Calu3 (cell line): ENCODE data around the gene NIPBL. TPM values are rescaled to one million over a fixed set of nuclear protein-coding genes. Genes with fewer than 3 reads are reported as not detected.
"Not testable (repeated sequence)": the region's sequence is repeated elsewhere in the genome, so short reads cannot be mapped to it uniquely, and the experiment has no call there.

Source experiments
- BruUV-seq: library from RNA; stranded (reverse); fragments of 400-500 nt; replicated peaks from 2 replicates; lab custom pipeline; 2021; lab: Mats Ljungman, UMichigan
- CTCF ChIA-PET: fragments of 300-600 bp; sonication (Branson Sonifier 250); formaldehyde crosslinking; loops from one replicate; lab custom pipeline; 2022; ENCODE audit warnings: antibody characterized with exemption; lab: Charles Lee
- DNase-seq: peaks from one replicate; pipeline ENCODE4 v3.0.0; 2022
- H3K27ac Mint-ChIP-seq: one replicate; pipeline ENCODE4 v1.8.0; 2022; ENCODE audit warnings: mixed read lengths; ENCODE audit not compliant: unreplicated experiment
- H3K27me3 Mint-ChIP-seq: one replicate; pipeline ENCODE4 v1.8.0; 2022; ENCODE audit warnings: mixed read lengths; ENCODE audit not compliant: unreplicated experiment
- H3K36me3 Mint-ChIP-seq: one replicate; pipeline ENCODE4 v1.8.0; 2022; ENCODE audit warnings: mild to moderate bottlenecking, moderate library complexity, mixed read lengths; ENCODE audit not compliant: insufficient read depth, unreplicated experiment
- H3K4me1 Mint-ChIP-seq: one replicate; pipeline ENCODE4 v1.8.0; 2022; ENCODE audit warnings: mild to moderate bottlenecking, low read depth, mixed read lengths; ENCODE audit not compliant: unreplicated experiment
- H3K4me3 Mint-ChIP-seq: one replicate; pipeline ENCODE4 v1.8.0; 2022; ENCODE audit warnings: mild to moderate bottlenecking, low read depth, moderate library complexity, mixed read lengths; ENCODE audit not compliant: unreplicated experiment
- H3K9me3 Mint-ChIP-seq: one replicate; pipeline ENCODE4 v1.8.0; 2022; ENCODE audit warnings: low read depth, mixed read lengths; ENCODE audit not compliant: unreplicated experiment
- intact Hi-C: fragments of 100-400 bp; cut with micrococcal nuclease; formaldehyde crosslinking; loops from one replicate; pipeline ENCODE4 v1.10.0; 2022; ENCODE audit not compliant: unreplicated experiment
- total RNA-seq: library from RNA; stranded (reverse); gene quantifications from 2 replicates; pipeline ENCODE4 v1.2.3, GENCODE V29; 2022
- TF ChIP-seq, protein P1 (sequence below): fragments of 200-600 bp; IDR thresholded peaks from one replicate; pipeline ENCODE4 v1.8.0; 2022; ENCODE audit warnings: antibody characterized with exemption; ENCODE audit not compliant: unreplicated experiment

The NIPBL gene
- total RNA-seq, 1 experiment from 2014 or later = 53.2 TPM

DNA sequence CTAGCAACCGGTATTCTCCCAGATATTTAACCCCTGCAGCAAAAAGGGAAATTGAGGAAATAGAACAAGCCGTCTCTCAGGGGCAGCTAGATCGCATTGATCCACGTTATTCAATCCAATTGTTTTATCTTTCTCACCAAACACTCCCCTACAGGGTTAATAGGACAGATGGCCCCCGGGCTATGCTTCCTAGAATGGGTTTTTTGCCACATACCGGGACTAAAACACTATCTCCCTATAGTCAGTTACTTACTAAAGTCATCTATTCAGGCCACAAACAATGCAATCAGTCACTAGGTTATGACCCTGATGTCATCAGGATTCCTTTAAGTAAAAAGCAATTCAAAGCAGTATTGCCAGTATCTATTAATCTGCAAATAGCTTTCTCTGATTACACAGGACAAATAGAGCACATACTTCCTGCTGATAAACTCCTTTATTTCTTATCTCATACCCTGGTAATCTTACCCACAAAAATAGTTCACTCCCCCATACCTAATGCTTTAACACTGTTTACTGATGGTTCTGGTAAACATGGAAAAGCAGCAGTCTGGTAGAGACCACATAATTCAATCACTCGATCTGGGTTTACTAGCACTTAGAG is 213.7 kb downstream of the NIPBL start:
- CTCF ChIA-PET = interaction anchor here (0.8 kb wide), 1 partner anchor 149 kb away, joined by 4 read pairs; no protein-coding TSS in a partner anchor
- TF ChIP-seq, protein P1, sequence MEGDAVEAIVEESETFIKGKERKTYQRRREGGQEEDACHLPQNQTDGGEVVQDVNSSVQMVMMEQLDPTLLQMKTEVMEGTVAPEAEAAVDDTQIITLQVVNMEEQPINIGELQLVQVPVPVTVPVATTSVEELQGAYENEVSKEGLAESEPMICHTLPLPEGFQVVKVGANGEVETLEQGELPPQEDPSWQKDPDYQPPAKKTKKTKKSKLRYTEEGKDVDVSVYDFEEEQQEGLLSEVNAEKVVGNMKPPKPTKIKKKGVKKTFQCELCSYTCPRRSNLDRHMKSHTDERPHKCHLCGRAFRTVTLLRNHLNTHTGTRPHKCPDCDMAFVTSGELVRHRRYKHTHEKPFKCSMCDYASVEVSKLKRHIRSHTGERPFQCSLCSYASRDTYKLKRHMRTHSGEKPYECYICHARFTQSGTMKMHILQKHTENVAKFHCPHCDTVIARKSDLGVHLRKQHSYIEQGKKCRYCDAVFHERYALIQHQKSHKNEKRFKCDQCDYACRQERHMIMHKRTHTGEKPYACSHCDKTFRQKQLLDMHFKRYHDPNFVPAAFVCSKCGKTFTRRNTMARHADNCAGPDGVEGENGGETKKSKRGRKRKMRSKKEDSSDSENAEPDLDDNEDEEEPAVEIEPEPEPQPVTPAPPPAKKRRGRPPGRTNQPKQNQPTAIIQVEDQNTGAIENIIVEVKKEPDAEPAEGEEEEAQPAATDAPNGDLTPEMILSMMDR = no peak
- DNase-seq = no peak
- intact Hi-C loops = no loop called here
- no peak overlapping the region for H3K27ac Mint-ChIP-seq
- peaks cover 4% of the 10 kb centered on the region for H3K9me3 Mint-ChIP-seq
- no TSS peak for BruUV-seq
- no peaks in the 10 kb centered on the region for H3K36me3 Mint-ChIP-seq
- no peak overlapping the region for H3K4me3 Mint-ChIP-seq
- peaks cover 9% of the 10 kb centered on the region for H3K4me1 Mint-ChIP-seq
- no peaks in the 10 kb centered on the region for H3K27me3 Mint-ChIP-seq

DNA sequence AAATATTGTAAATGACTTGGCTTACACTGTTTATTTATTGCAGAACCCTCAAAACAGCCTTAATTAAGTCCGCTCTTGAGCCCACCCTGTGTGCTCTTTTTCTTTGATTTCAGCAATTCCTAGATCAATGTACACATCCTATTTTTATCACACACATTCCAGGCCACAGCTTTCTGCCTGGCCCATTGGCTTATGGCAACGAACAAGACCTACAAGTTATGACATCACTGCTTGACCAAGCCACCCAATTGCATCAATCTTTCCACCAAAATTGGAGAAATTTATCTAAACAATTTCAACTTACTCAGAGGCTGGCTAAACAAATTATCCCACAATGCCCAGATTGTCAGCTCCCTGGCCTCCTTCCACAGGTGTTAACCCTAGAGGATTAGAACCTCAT is 214.2 kb downstream of the NIPBL start:
- intact Hi-C loops = no loop called here
- BruUV-seq = no TSS peak
- TF ChIP-seq, protein P1 = no peak
- H3K9me3 Mint-ChIP-seq = peaks cover 4% of the 10 kb centered on the region
- no peak overlapping the region for H3K4me3 Mint-ChIP-seq
- CTCF ChIA-PET = interaction anchor here (0.8 kb wide), 1 partner anchor 149 kb away, joined by 4 read pairs; no protein-coding TSS in a partner anchor
- H3K27ac Mint-ChIP-seq = no peak overlapping the region
- no peak for DNase-seq
- H3K36me3 Mint-ChIP-seq = no peaks in the 10 kb centered on the region
- H3K4me1 Mint-ChIP-seq = peaks cover 9% of the 10 kb centered on the region
- H3K27me3 Mint-ChIP-seq = no peaks in the 10 kb centered on the region

DNA sequence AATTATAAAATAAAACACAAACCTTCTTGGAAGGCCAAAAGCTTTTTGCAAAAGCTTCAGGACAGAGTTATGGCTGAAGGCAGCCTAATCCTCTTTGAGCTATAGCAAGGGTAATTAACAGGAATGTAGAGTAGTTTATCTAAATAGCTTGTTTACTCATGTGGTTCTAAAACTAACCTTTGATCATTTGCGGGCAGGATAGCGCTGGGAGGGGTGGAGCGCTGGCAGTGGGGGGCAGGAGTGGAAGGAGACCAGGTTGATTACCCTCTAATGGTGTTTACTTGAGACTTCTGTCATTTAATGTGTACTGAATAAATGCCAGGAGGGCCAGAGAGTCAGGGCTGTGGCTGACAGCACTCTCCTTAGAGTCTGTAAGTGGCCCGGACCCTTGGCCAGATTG is 217.2 kb downstream of the NIPBL start:
- H3K36me3 Mint-ChIP-seq, BruUV-seq, intact Hi-C loops, H3K9me3 Mint-ChIP-seq, H3K27me3 Mint-ChIP-seq, H3K4me3 Mint-ChIP-seq, H3K27ac Mint-ChIP-seq, H3K4me1 Mint-ChIP-seq, CTCF ChIA-PET, DNase-seq: not testable (repeated sequence)

DNA sequence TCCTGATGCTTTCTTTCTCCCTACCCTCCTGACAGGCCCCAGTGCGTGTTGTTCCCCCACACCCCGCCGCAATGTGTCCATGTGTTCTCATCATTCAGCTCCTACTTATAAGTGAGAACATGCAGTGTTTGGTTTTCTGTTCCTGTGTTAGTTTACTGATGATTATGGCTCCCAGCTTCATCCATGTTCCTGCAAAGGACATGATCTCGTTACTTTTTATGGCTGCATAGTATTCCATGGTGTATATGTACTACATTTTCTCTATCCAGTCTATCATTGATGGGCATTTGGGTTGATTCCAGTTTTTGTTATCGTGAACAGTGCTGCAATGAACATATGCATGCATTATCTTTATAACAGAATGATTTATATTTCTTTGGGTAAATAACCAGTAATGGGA is 222.7 kb downstream of the NIPBL start:
- H3K4me1 Mint-ChIP-seq, DNase-seq, H3K36me3 Mint-ChIP-seq, BruUV-seq, H3K4me3 Mint-ChIP-seq, H3K27me3 Mint-ChIP-seq, H3K27ac Mint-ChIP-seq, intact Hi-C loops, CTCF ChIA-PET: not testable (repeated sequence)
- peaks cover 20% of the 10 kb centered on the region for H3K9me3 Mint-ChIP-seq

DNA sequence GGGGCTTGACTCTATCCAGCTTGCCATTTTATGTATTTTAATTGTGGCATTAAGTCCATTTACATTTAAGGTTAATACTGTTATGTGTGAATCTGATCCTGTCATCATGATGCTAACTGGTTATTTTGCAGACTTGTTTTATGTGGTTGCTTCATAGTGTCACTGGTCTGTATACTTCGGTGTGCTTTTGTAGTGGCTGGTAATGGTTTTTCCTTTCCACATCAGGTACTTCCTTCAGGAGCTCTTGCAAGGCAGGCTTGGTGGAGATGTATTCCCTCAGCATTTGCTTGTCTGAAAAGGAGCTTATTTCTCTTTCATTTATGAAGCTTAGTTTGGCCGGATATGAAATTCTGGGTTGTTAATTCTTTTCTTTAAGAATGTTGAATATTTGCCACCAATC is 226.7 kb downstream of the NIPBL start:
- H3K27me3 Mint-ChIP-seq = no peaks in the 10 kb centered on the region
- no peak overlapping the region for H3K4me3 Mint-ChIP-seq
- TF ChIP-seq, protein P1 = no peak
- peaks cover 15% of the 10 kb centered on the region for H3K9me3 Mint-ChIP-seq
- BruUV-seq = no TSS peak
- intact Hi-C loops = no loop called here
- CTCF ChIA-PET = no interaction called here
- no peaks in the 10 kb centered on the region for H3K36me3 Mint-ChIP-seq
- no peak for DNase-seq
- H3K27ac Mint-ChIP-seq = no peak overlapping the region
- H3K4me1 Mint-ChIP-seq = no peaks in the 10 kb centered on the region
